Gastroesophageal sphincter (tissue), 3 donors: Measurements from ENCODE around the gene WDFY1.

Experiments
- CTCF ChIP-seq, 4 experiments: fragments of 200-600 bp in 2 of 4; fragments of 450-650 bp in 2 of 4; sonication (generic) in 1 of 4; IDR thresholded peaks; one replicate each; pipeline ENCODE4 v1.5.1; 2017 to 2019; ENCODE audit warnings: antibody characterized with exemption in 4 of 4, mild to moderate bottlenecking in 2 of 4, moderate library complexity in 2 of 4
- POLR2A ChIP-seq, 2 donors: fragments of 450-650 bp; IDR thresholded peaks; one replicate each; pipeline ENCODE4 v1.6.1; 2017; ENCODE audit warnings: antibody characterized with exemption in 2 of 2, mild to moderate bottlenecking in 2 of 2, moderate library complexity in 1 of 2

GRCh38 chr2:223944166-223944702, 901 bp downstream of the WDFY1 start:
- TF ChIP-seq CTCF (IDR thresholded peaks at IDR 0.05) (no peak), POLR2A (IDR thresholded peaks at IDR 0.05) (no peak)
